Astrocyte of the spinal cord (primary cell): ENCODE data around the gene IRS1.

Source experiments
- DNase-seq: peaks from one replicate; pipeline ENCODE4 v3.0.0; 2011; ENCODE audit warnings: low read depth, low spot score
- H3K4me3 ChIP-seq: 2 replicates; pipeline ENCODE4 v1.5.1; 2011; ENCODE audit warnings: low read depth, mild to moderate bottlenecking, low read length, moderate library complexity
- CTCF ChIP-seq: IDR thresholded peaks from 2 replicates; pipeline ENCODE4 v1.5.1; 2012; ENCODE audit warnings: low read depth, mild to moderate bottlenecking, low read length, inconsistent platforms
- in situ Hi-C: cut with HindIII; loops from 2 replicates; pipeline ENCODE4 v1.10.0; 2017; ENCODE audit warnings: low sequenced_read_pairs

Gene IRS1

GRCh38 chr2:226739545-226740030 lies 60.0 kb downstream of the IRS1 start:
- no peak overlapping the region for H3K4me3 ChIP-seq
- no peak for DNase-seq
- no peak for TF ChIP-seq CTCF
- in situ Hi-C loops, result no loop called here

GRCh38 chr2:226738821-226739544 lies 60.6 kb downstream of the IRS1 start:
- in situ Hi-C loops, result no loop called here
- H3K4me3 ChIP-seq, result no peak overlapping the region
- no peak for DNase-seq
- no peak for TF ChIP-seq CTCF

GRCh38 chr2:226738191-226738820 lies 61.3 kb downstream of the IRS1 start:
- in situ Hi-C loops, result no loop called here

GRCh38 chr2:226736382-226736781 lies 63.2 kb downstream of the IRS1 start:
- DNase-seq, result no peak
- H3K4me3 ChIP-seq, result no peak overlapping the region
- in situ Hi-C loops, result no loop called here
- TF ChIP-seq CTCF, result no peak

More at GRCh38 chr2:226738191-226738820, 61.3 kb downstream of the IRS1 start:
- H3K4me3 ChIP-seq, result no peak overlapping the region
- no peak for TF ChIP-seq CTCF
- no peak for DNase-seq

GRCh38 chr2:226733927-226734564 lies 65.6 kb downstream of the IRS1 start:
- no peak for DNase-seq
- in situ Hi-C loops, result no loop called here
- no peak for TF ChIP-seq CTCF
- no peak overlapping the region for H3K4me3 ChIP-seq

- in situ Hi-C loops, result no loop called here
- no peak overlapping the region for H3K4me3 ChIP-seq
- TF ChIP-seq CTCF, result no peak
- no peak for DNase-seq
These were observed 66.3 kb downstream of the IRS1 start for GRCh38 chr2:226733189-226733858.
